ENCODE results near the gene AGER. TPM values are rescaled to one million over a fixed set of nuclear protein-coding genes. Genes with fewer than 3 reads are reported as not detected.

Gene AGER
- total and polyA plus RNA-seq, 2 donors (not counting 1 experiment from before 2014, with no cell fraction given): 0.50 to 0.78 TPM

DNA sequence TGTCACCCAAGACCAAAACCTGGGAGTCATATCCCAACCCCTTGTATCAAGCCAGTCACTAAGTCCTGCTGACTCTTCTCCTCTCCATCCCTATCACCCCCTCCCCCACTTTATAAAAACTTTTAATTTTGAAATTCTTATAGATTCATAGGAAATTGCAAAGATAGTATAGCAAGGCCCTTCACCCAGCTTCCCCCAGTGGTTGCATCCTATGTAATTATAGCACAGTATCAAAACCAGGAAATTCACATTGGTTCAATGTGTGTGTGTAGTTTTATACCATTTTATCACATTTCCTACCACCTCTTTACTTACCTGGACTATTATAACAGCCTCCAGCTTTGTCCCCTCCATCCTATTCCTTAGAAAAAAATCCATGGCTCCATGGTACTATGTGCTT lies 26.0 kb downstream of the AGER start:
- H3K9ac ChIP-seq (ENCODE audit: insufficient read depth, low read length): no peak overlapping the region
- H3K27ac ChIP-seq (ENCODE audit: insufficient read depth, low read length): no peak overlapping the region
- H3K4me1 ChIP-seq (ENCODE audit: control insufficient read depth, extremely low read depth, insufficient read depth, low read length): peaks cover 8% of the 10 kb centered on the region
- no peaks in the 10 kb centered on the region for H4K20me1 ChIP-seq (ENCODE audit: control insufficient read depth, extremely low read depth, insufficient read depth, low read length)
- TF ChIP-seq EZH2 (IDR thresholded peaks at IDR 0.05; ENCODE audit: low read length, missing control alignments): no peak
- TF ChIP-seq, protein P1, sequence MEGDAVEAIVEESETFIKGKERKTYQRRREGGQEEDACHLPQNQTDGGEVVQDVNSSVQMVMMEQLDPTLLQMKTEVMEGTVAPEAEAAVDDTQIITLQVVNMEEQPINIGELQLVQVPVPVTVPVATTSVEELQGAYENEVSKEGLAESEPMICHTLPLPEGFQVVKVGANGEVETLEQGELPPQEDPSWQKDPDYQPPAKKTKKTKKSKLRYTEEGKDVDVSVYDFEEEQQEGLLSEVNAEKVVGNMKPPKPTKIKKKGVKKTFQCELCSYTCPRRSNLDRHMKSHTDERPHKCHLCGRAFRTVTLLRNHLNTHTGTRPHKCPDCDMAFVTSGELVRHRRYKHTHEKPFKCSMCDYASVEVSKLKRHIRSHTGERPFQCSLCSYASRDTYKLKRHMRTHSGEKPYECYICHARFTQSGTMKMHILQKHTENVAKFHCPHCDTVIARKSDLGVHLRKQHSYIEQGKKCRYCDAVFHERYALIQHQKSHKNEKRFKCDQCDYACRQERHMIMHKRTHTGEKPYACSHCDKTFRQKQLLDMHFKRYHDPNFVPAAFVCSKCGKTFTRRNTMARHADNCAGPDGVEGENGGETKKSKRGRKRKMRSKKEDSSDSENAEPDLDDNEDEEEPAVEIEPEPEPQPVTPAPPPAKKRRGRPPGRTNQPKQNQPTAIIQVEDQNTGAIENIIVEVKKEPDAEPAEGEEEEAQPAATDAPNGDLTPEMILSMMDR (conservative IDR thresholded peaks at IDR 0.05 in 1 of 2, IDR thresholded peaks at IDR 0.05 in 1 of 2; ENCODE audit: low read depth in 1 of 2, low read length in 2 of 2): no peak
- no peaks in the 10 kb centered on the region for H3K9me3 ChIP-seq (ENCODE audit: control insufficient read depth, insufficient read depth, low read depth, low read length)
- H3K36me3 ChIP-seq (ENCODE audit: control insufficient read depth, insufficient read depth, low read length): peaks cover 7% of the 10 kb centered on the region
- DNase-seq (ENCODE audit: low read depth in 2 of 2): no peak
- no peak overlapping the region for H2AFZ ChIP-seq (ENCODE audit: low read length)
- H3K4me2 ChIP-seq (ENCODE audit: extremely low read depth, insufficient read depth, low read length): no peak overlapping the region
- no peaks in the 10 kb centered on the region for H3K27me3 ChIP-seq (ENCODE audit: control insufficient read depth, insufficient read depth, low read length)
- H3K4me3 ChIP-seq (replicated peaks in 1 of 4; ENCODE audit: control extremely low read depth in 1 of 4, insufficient read depth in 1 of 4, low read depth in 3 of 4, low read length in 4 of 4): no peak overlapping the region
- peaks cover 15% of the 10 kb centered on the region for H3K79me2 ChIP-seq (ENCODE audit: control insufficient read depth, insufficient read depth, low read length)

DNA sequence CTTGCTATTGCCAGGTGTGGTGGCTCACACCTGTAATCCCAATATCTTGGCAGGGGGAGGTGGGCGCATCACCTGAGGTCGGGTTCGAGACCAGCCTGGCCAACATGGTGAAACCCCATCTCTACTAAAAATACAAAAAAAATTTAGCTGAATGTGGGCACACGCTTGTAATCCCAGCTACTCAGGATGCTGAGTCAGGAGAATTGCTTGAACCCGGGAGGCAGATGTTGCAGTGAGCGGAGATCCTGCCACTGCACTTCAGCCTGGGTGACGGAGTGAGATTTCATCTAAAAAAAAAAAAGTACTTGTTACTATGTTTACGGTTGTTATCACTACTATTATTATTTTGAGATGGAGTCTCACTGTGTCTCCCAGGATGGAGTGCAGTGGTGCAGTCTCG lies 27.2 kb downstream of the AGER start:
- Histone ChIP-seq H3K9me3 (ENCODE audit: control insufficient read depth, insufficient read depth, low read depth, low read length) (no peaks in the 10 kb centered on the region), H3K4me1 (ENCODE audit: control insufficient read depth, extremely low read depth, insufficient read depth, low read length) (peaks cover 18% of the 10 kb centered on the region), H4K20me1 (ENCODE audit: control insufficient read depth, extremely low read depth, insufficient read depth, low read length) (no peaks in the 10 kb centered on the region), H3K79me2 (ENCODE audit: control insufficient read depth, insufficient read depth, low read length) (peaks cover 15% of the 10 kb centered on the region), H3K9ac (ENCODE audit: insufficient read depth, low read length) (no peak overlapping the region), H3K36me3 (ENCODE audit: control insufficient read depth, insufficient read depth, low read length) (peaks cover 5% of the 10 kb centered on the region), H3K27me3 (ENCODE audit: control insufficient read depth, insufficient read depth, low read length) (no peaks in the 10 kb centered on the region), H2AFZ (ENCODE audit: low read length) (no peak overlapping the region), H3K4me3 (replicated peaks in 1 of 4; ENCODE audit: control extremely low read depth in 1 of 4, insufficient read depth in 1 of 4, low read depth in 3 of 4, low read length in 4 of 4) (no peak overlapping the region), H3K4me2 (ENCODE audit: extremely low read depth, insufficient read depth, low read length) (no peak overlapping the region), H3K27ac (ENCODE audit: insufficient read depth, low read length) (no peak overlapping the region)
- TF ChIP-seq, protein P1 (conservative IDR thresholded peaks at IDR 0.05 in 1 of 2, IDR thresholded peaks at IDR 0.05 in 1 of 2; ENCODE audit: low read depth in 1 of 2, low read length in 2 of 2): no peak
- TF ChIP-seq EZH2 (IDR thresholded peaks at IDR 0.05; ENCODE audit: low read length, missing control alignments): no peak
- DNase-seq (ENCODE audit: low read depth in 2 of 2): no peak

DNA sequence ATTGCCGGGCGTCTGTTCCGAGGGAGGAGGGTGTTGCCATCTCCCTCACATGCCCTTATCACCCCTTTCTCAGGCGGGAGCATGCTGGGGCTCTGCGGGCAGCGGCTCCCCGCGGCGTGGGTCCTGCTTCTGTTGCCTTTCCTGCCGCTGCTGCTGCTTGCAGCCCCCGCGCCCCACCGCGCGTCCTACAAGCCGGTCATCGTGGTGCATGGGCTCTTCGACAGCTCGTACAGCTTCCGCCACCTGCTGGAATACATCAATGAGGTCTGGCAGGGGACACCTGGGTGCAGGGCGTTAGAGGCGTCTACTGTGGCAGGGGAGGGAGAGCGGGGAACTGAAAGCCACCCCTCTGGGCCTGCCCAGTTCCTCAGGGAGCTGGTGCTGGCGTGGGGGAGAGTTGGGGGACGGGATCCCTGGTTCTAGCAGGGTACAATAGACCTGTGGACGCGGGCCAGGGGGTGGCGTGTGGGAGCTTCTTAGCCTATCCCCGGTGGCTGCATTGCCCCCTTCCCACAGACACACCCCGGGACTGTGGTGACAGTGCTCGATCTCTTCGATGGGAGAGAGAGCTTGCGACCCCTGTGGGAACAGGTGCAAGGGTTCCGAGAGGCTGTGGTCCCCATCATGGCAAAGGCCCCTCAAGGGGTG lies 29.4 kb downstream of the AGER start:
- Histone ChIP-seq H3K4me3 (replicated peaks in 1 of 4; ENCODE audit: control extremely low read depth in 1 of 4, insufficient read depth in 1 of 4, low read depth in 3 of 4, low read length in 4 of 4) (peak overlapping the region; percentile 91 to 96 (median 94)), H3K9ac (ENCODE audit: insufficient read depth, low read length) (peak overlapping the region; percentile 86)
- DNase-seq (ENCODE audit: low read depth in 2 of 2): peak; percentile 60 to 74

More for the DNA sequence above, 29.4 kb downstream of the AGER start:
- no peak for TF ChIP-seq EZH2 (IDR thresholded peaks at IDR 0.05; ENCODE audit: low read length, missing control alignments)
- TF ChIP-seq, protein P1 (conservative IDR thresholded peaks at IDR 0.05 in 1 of 2, IDR thresholded peaks at IDR 0.05 in 1 of 2; ENCODE audit: low read depth in 1 of 2, low read length in 2 of 2): peak; percentile 42 to 48
- H4K20me1 ChIP-seq (ENCODE audit: control insufficient read depth, extremely low read depth, insufficient read depth, low read length): no peaks in the 10 kb centered on the region
- peaks cover 5% of the 10 kb centered on the region for H3K36me3 ChIP-seq (ENCODE audit: control insufficient read depth, insufficient read depth, low read length)
- H3K9me3 ChIP-seq (ENCODE audit: control insufficient read depth, insufficient read depth, low read depth, low read length): no peaks in the 10 kb centered on the region
- H3K4me1 ChIP-seq (ENCODE audit: control insufficient read depth, extremely low read depth, insufficient read depth, low read length): peaks cover 18% of the 10 kb centered on the region
- H3K79me2 ChIP-seq (ENCODE audit: control insufficient read depth, insufficient read depth, low read length): peaks cover 15% of the 10 kb centered on the region
- no peaks in the 10 kb centered on the region for H3K27me3 ChIP-seq (ENCODE audit: control insufficient read depth, insufficient read depth, low read length)
- peak overlapping the region; percentile 99 for H3K4me2 ChIP-seq (ENCODE audit: extremely low read depth, insufficient read depth, low read length)
- H3K27ac ChIP-seq (ENCODE audit: insufficient read depth, low read length): peak overlapping the region; percentile 95
- H2AFZ ChIP-seq (ENCODE audit: low read length): peak overlapping the region; percentile 94
